Testis (tissue), 2 donors: ENCODE results near the gene ICA1.
"Not testable (repeated sequence)": the region's sequence is repeated elsewhere in the genome, so short reads cannot be mapped to it uniquely, and the experiment has no call there.

Experiments used
- POLR2A ChIP-seq: fragments of 450-650 bp; IDR thresholded peaks from one replicate; pipeline ENCODE4 v1.6.1; 2017; ENCODE audit warnings: antibody characterized with exemption, mild to moderate bottlenecking, moderate library complexity
- TF ChIP-seq, protein P1 (sequence below), 3 experiments: fragments of 450-650 bp in 2 of 3; fragments of 200-600 bp in 1 of 3; sonication (generic) in 1 of 3; IDR thresholded peaks; one replicate each; pipeline ENCODE4 v1.5.1; 2016 to 2019; ENCODE audit warnings: antibody characterized with exemption in 3 of 3, mild to moderate bottlenecking in 2 of 3, moderate library complexity in 1 of 3

DNA sequence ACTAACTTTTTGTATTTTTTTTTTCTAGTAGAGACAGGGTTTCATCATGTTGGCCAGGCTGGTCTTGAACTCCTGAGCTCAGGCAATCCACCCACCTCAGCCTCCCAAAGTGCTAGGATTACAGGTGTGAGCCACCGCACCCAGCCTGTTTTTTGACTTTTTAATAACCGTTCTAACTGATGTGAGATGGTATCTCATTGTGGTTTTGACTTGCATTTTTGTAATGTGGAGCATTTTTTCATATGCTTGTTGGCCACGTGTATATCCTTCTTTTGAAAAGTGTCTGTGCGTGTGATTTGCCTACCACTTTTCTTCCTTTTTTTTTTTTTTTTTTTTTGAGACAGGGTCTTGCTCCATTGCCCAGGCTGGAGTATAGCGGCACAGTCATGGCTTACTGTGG lies 198.7 kb downstream of the ICA1 start:
- TF ChIP-seq, protein P1, sequence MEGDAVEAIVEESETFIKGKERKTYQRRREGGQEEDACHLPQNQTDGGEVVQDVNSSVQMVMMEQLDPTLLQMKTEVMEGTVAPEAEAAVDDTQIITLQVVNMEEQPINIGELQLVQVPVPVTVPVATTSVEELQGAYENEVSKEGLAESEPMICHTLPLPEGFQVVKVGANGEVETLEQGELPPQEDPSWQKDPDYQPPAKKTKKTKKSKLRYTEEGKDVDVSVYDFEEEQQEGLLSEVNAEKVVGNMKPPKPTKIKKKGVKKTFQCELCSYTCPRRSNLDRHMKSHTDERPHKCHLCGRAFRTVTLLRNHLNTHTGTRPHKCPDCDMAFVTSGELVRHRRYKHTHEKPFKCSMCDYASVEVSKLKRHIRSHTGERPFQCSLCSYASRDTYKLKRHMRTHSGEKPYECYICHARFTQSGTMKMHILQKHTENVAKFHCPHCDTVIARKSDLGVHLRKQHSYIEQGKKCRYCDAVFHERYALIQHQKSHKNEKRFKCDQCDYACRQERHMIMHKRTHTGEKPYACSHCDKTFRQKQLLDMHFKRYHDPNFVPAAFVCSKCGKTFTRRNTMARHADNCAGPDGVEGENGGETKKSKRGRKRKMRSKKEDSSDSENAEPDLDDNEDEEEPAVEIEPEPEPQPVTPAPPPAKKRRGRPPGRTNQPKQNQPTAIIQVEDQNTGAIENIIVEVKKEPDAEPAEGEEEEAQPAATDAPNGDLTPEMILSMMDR (IDR thresholded peaks at IDR 0.05), result not testable (repeated sequence)
- not testable (repeated sequence) for TF ChIP-seq POLR2A
